Astrocyte (in vitro differentiated cells and primary cell): Measurements from ENCODE around the gene CHD6. TPM values are rescaled to one million over a fixed set of nuclear protein-coding genes. Genes with fewer than 3 reads are reported as not detected.

Experiments used
- DNase-seq: peaks from one replicate; pipeline ENCODE4 v3.0.0-alpha.2; 2010; ENCODE audit warnings: low read depth
- FAIRE-seq: peaks from 2 replicates; lab custom pipeline; 2011; peaks lifted over from hg19 to GRCh38; lab: Jason Lieb, UNC
- H2AFZ ChIP-seq: 2 replicates; pipeline ENCODE4 v1.6.0; 2012; ENCODE audit warnings: low read depth, low read length, inconsistent platforms
- H3K27ac ChIP-seq: 2 replicates; pipeline ENCODE4 v1.5.1; 2011; ENCODE audit warnings: low read depth, low read length, inconsistent platforms
- H3K27me3 ChIP-seq: 2 replicates; pipeline ENCODE4 v1.6.0; 2011; ENCODE audit warnings: low read length, inconsistent platforms; ENCODE audit not compliant: insufficient read depth
- H3K36me3 ChIP-seq: 2 replicates; pipeline ENCODE4 v1.5.1; 2011; ENCODE audit warnings: low read length, inconsistent platforms; ENCODE audit not compliant: insufficient read depth
- H3K4me1 ChIP-seq: 2 replicates; pipeline ENCODE4 v1.5.1; 2011; ENCODE audit warnings: low read length, inconsistent platforms; ENCODE audit not compliant: insufficient read depth
- H3K4me2 ChIP-seq: 2 replicates; pipeline ENCODE4 v1.6.0; 2012; ENCODE audit warnings: low read length, inconsistent platforms
- H3K4me3 ChIP-seq: 2 replicates; pipeline ENCODE4 v1.5.1; 2011; ENCODE audit warnings: low read depth, mild to moderate bottlenecking, low read length, inconsistent platforms; ENCODE audit not compliant: insufficient read depth
- H3K79me2 ChIP-seq: 2 replicates; pipeline ENCODE4 v1.6.0; 2012; ENCODE audit warnings: mild to moderate bottlenecking, low read length, inconsistent platforms; ENCODE audit not compliant: insufficient read depth
- H3K9ac ChIP-seq: 2 replicates; pipeline ENCODE4 v1.6.0; 2012; ENCODE audit warnings: mild to moderate bottlenecking, low read length, inconsistent platforms
- H3K9me3 ChIP-seq: 2 replicates; pipeline ENCODE4 v1.5.1; 2012; ENCODE audit warnings: low read depth, mild to moderate bottlenecking, low read length, inconsistent platforms; ENCODE audit not compliant: insufficient read depth
- H4K20me1 ChIP-seq: 2 replicates; pipeline ENCODE4 v1.6.0; 2012; ENCODE audit warnings: low read length, inconsistent platforms; ENCODE audit not compliant: insufficient read depth
- H3K27ac Mint-ChIP-seq: one replicate; pipeline ENCODE4 v1.8.0; 2021; ENCODE audit warnings: mild to moderate bottlenecking, mixed read lengths; ENCODE audit not compliant: unreplicated experiment
- H3K27me3 Mint-ChIP-seq: one replicate; pipeline ENCODE4 v1.8.0; 2021; ENCODE audit warnings: low read depth, mixed read lengths; ENCODE audit not compliant: unreplicated experiment
- H3K36me3 Mint-ChIP-seq: one replicate; pipeline ENCODE4 v1.8.0; 2021; ENCODE audit warnings: low read depth, mixed read lengths; ENCODE audit not compliant: unreplicated experiment
- H3K4me1 Mint-ChIP-seq: one replicate; pipeline ENCODE4 v1.8.0; 2021; ENCODE audit warnings: low read depth, mixed read lengths; ENCODE audit not compliant: unreplicated experiment
- H3K4me3 Mint-ChIP-seq: one replicate; pipeline ENCODE4 v1.8.0; 2021; ENCODE audit warnings: mild to moderate bottlenecking, moderate library complexity, mixed read lengths; ENCODE audit not compliant: unreplicated experiment
- H3K9me3 Mint-ChIP-seq: one replicate; pipeline ENCODE4 v1.8.0; 2021; ENCODE audit warnings: mild to moderate bottlenecking, mixed read lengths; ENCODE audit not compliant: unreplicated experiment
- CTCF ChIP-seq: IDR thresholded peaks from 2 replicates; pipeline ENCODE4 v1.5.1; 2011; ENCODE audit warnings: low read depth, mild to moderate bottlenecking, inconsistent platforms, low read length, moderate library complexity; ENCODE audit not compliant: insufficient read depth
- EZH2 ChIP-seq: IDR thresholded peaks from 2 replicates; pipeline ENCODE4 v1.6.1; 2012; ENCODE audit warnings: mild to moderate bottlenecking, low read length, inconsistent platforms; ENCODE audit not compliant: insufficient read depth
- total RNA-seq: library from RNA; stranded (reverse); gene quantifications from 2 replicates; pipeline ENCODE4 v1.2.1, GENCODE V29; 2021

CHD6 gene
- total RNA-seq, 1 donor from 2014 or later: 44.7 TPM

GRCh38 chr20:41361757-41362747, 256.1 kb downstream of the CHD6 start:
- Mint-ChIP-seq H3K36me3 (peaks cover 10% of the 10 kb centered on the region), H3K4me1 (no peaks in the 10 kb centered on the region), H3K9me3 (no peaks in the 10 kb centered on the region), H3K27me3 (peaks cover 18% of the 10 kb centered on the region), H3K4me3 (no peak overlapping the region), H3K27ac (no peak overlapping the region)
- H3K36me3 ChIP-seq: no peaks in the 10 kb centered on the region
- H3K9me3 ChIP-seq: no peaks in the 10 kb centered on the region
- FAIRE-seq (no peak), DNase-seq (no peak)
- no peak overlapping the region for H3K4me3 ChIP-seq
- no peak overlapping the region for H3K9ac ChIP-seq
- no peak overlapping the region for H3K4me2 ChIP-seq
- no peak overlapping the region for H2AFZ ChIP-seq
- H3K79me2 ChIP-seq: no peaks in the 10 kb centered on the region
- TF ChIP-seq EZH2 (no peak), CTCF (no peak)
- H4K20me1 ChIP-seq: no peaks in the 10 kb centered on the region
- H3K27ac ChIP-seq: no peak overlapping the region
- no peaks in the 10 kb centered on the region for H3K4me1 ChIP-seq
- H3K27me3 ChIP-seq: peaks cover 17% of the 10 kb centered on the region

GRCh38 chr20:41360831-41361756, 257.1 kb downstream of the CHD6 start:
- H3K36me3 ChIP-seq: no peaks in the 10 kb centered on the region
- Mint-ChIP-seq H3K4me1 (no peaks in the 10 kb centered on the region), H3K36me3 (peaks cover 15% of the 10 kb centered on the region), H3K4me3 (no peak overlapping the region), H3K27ac (no peak overlapping the region), H3K9me3 (no peaks in the 10 kb centered on the region), H3K27me3 (peaks cover 16% of the 10 kb centered on the region)
- H3K4me3 ChIP-seq: no peak overlapping the region
- TF ChIP-seq EZH2 (no peak), CTCF (no peak)
- no peaks in the 10 kb centered on the region for H4K20me1 ChIP-seq
- H2AFZ ChIP-seq: no peak overlapping the region
- DNase-seq (no peak), FAIRE-seq (no peak)
- H3K4me2 ChIP-seq: no peak overlapping the region
- peaks cover 14% of the 10 kb centered on the region for H3K27me3 ChIP-seq
- H3K9me3 ChIP-seq: no peaks in the 10 kb centered on the region
- H3K79me2 ChIP-seq: no peaks in the 10 kb centered on the region
- no peak overlapping the region for H3K27ac ChIP-seq
- H3K9ac ChIP-seq: no peak overlapping the region
- no peaks in the 10 kb centered on the region for H3K4me1 ChIP-seq
